SK-N-SH (cell line): ENCODE data around the gene ZFPL1. TPM values are rescaled to one million over a fixed set of nuclear protein-coding genes. Genes with fewer than 3 reads are reported as not detected.

Experiments used
- CTCF ChIA-PET: fragments of 300-600, 350-600 bp; formaldehyde crosslinking; extraction: SDS; loops from one replicate; lab custom pipeline; 2021; lab: Yijun Ruan, JAX
- POLR2A ChIA-PET: fragments of 350-600 bp; sonication (Branson Sonifier 250); formaldehyde crosslinking; extraction: SDS; loops from one replicate; lab custom pipeline; 2020; ENCODE audit warnings: antibody characterized with exemption, inconsistent platforms; lab: Yijun Ruan, JAX
- DNase-seq: peaks from one replicate; pipeline ENCODE4 v3.0.0; 2012
- H2AFZ ChIP-seq: fragments of 200-600 bp; sonication (generic); 2 replicates; pipeline ENCODE4 v1.8.1; 2016; ENCODE audit warnings: antibody characterized with exemption, mild to moderate bottlenecking, low read depth
- H3F3A ChIP-seq: fragments of 200-600 bp; sonication (generic); replicated peaks from 2 replicates; pipeline ENCODE3; 2016; ENCODE audit warnings: antibody characterized with exemption, mild to moderate bottlenecking; ENCODE audit not compliant: insufficient read depth
- H3K27ac ChIP-seq, 2 experiments: fragments of 200-500 bp in 1 of 2; fragments of 200-600 bp in 1 of 2; sonication (Bioruptor generic) in 1 of 2; sonication (generic), shearing (Covaris generic) in 1 of 2; 2 replicates each; pipeline versions ENCODE4 v1.5.1 to v1.6.1; 2014 to 2016; ENCODE audit warnings: low read depth in 2 of 2, inconsistent platforms in 1 of 2, low read length in 1 of 2, mild to moderate bottlenecking in 1 of 2, mixed read lengths in 1 of 2
- H3K27me3 ChIP-seq: fragments of 200-600 bp; sonication (generic), shearing (Covaris generic); 2 replicates; pipeline ENCODE4 v1.6.1; 2016; ENCODE audit warnings: mixed run types; ENCODE audit not compliant: insufficient read depth
- H3K36me3 ChIP-seq, 2 experiments: fragments of 200-500 bp in 1 of 2; fragments of 200-600 bp in 1 of 2; sonication (Bioruptor generic) in 1 of 2; sonication (generic) in 1 of 2; replicated peaks in 1 of 2; 2 replicates each; pipeline versions ENCODE3 to v1.5.1; 2014 to 2016; ENCODE audit warnings: low read length in 1 of 2, mild to moderate bottlenecking in 1 of 2; ENCODE audit not compliant: insufficient read depth in 2 of 2, control insufficient read depth in 1 of 2
- H3K4me1 ChIP-seq, 2 experiments: fragments of 200-500 bp in 1 of 2; fragments of 200-600 bp in 1 of 2; sonication (Bioruptor generic) in 1 of 2; sonication (generic), shearing (Covaris generic) in 1 of 2; 2 replicates each; pipeline versions ENCODE4 v1.5.1 to v1.6.1; 2014 to 2016; ENCODE audit warnings: low read depth in 1 of 2, low read length in 1 of 2, mixed run types in 1 of 2; ENCODE audit not compliant: insufficient read depth in 2 of 2, control insufficient read depth in 1 of 2
- H3K4me2 ChIP-seq: fragments of 200-600 bp; sonication (generic), shearing (Covaris generic); 2 replicates; pipeline ENCODE4 v1.6.1; 2017; ENCODE audit warnings: mixed run types
- H3K4me3 ChIP-seq, 2 experiments: fragments of 200-500 bp in 1 of 2; fragments of 200-600 bp in 1 of 2; sonication (Bioruptor generic) in 1 of 2; sonication (generic), shearing (Covaris generic) in 1 of 2; 2 replicates each; pipeline versions ENCODE4 v1.5.1 to v1.8.1; 2014 to 2016; ENCODE audit warnings: low read depth in 2 of 2, inconsistent platforms in 1 of 2, low read length in 1 of 2, mild to moderate bottlenecking in 1 of 2, mixed read lengths in 1 of 2, moderate library complexity in 1 of 2
- H3K79me2 ChIP-seq: fragments of 200-600 bp; sonication (generic); 2 replicates; pipeline ENCODE4 v1.8.1; 2017; ENCODE audit warnings: mild to moderate bottlenecking; ENCODE audit not compliant: insufficient read depth
- H3K9ac ChIP-seq: fragments of 200-600 bp; sonication (generic); 2 replicates; pipeline ENCODE4 v1.6.1; 2017; ENCODE audit warnings: mixed run types
- H3K9me2 ChIP-seq: fragments of 200-600 bp; sonication (generic); 2 replicates; pipeline ENCODE4 v1.6.1; 2017; ENCODE audit warnings: mixed run types
- H3K9me3 ChIP-seq: fragments of 200-600 bp; sonication (generic); 2 replicates; pipeline ENCODE4 v1.6.1; 2017; ENCODE audit warnings: mixed run types, mild to moderate bottlenecking, moderate library complexity
- H4K20me1 ChIP-seq: fragments of 200-600 bp; sonication (generic); 2 replicates; pipeline ENCODE4 v1.6.1; 2017; ENCODE audit warnings: mild to moderate bottlenecking, mixed run types; ENCODE audit not compliant: insufficient read depth
- CHD2 ChIP-seq: fragments of 150-350 bp; IDR thresholded peaks from 2 replicates; pipeline ENCODE4 v1.6.1; 2018; ENCODE audit warnings: low read length; ENCODE audit not compliant: partially characterized antibody
- EP300 ChIP-seq, 2 experiments: IDR thresholded peaks; 2 replicates each; pipeline versions ENCODE4 v1.4.0 to v1.6.1; 2012; ENCODE audit warnings: borderline replicate concordance in 1 of 2, low read depth in 1 of 2, low read length in 1 of 2
- FOXJ3 ChIP-seq: sonication (generic); formaldehyde crosslinking; IDR thresholded peaks from 2 replicates; pipeline ENCODE4 v1.5.1; 2020; ENCODE audit warnings: mild to moderate bottlenecking, missing genetic modification reagents
- FOXM1 ChIP-seq: IDR thresholded peaks from 2 replicates; pipeline ENCODE4 v1.4.0; 2012; ENCODE audit warnings: low read depth, mild to moderate bottlenecking
- GABPA ChIP-seq: IDR thresholded peaks from 2 replicates; pipeline ENCODE4 v1.4.0; 2012; ENCODE audit warnings: low read depth, mild to moderate bottlenecking
- MXI1 ChIP-seq: IDR thresholded peaks from 2 replicates; pipeline ENCODE4 v1.6.1; 2012; ENCODE audit warnings: mild to moderate bottlenecking, low read depth, low read length, improper control_type of control experiment
- NFIC ChIP-seq: IDR thresholded peaks from 2 replicates; pipeline ENCODE4 v1.4.0; 2012; ENCODE audit warnings: borderline replicate concordance
- NRF1 ChIP-seq: IDR thresholded peaks from 2 replicates; pipeline ENCODE4 v1.6.1; 2012; ENCODE audit warnings: low read depth, mild to moderate bottlenecking, low read length
- POLR2AphosphoS5 ChIP-seq: IDR thresholded peaks from 2 replicates; pipeline ENCODE4 v1.6.1; 2012; ENCODE audit warnings: low read depth, low read length
- RAD21 ChIP-seq: IDR thresholded peaks from 2 replicates; pipeline ENCODE4 v1.6.1; 2012; ENCODE audit warnings: mild to moderate bottlenecking, low read length
- RCOR1 ChIP-seq: fragments of 150-350 bp; IDR thresholded peaks from 2 replicates; pipeline ENCODE4 v1.6.1; 2017; ENCODE audit warnings: antibody characterized with exemption, low read length
- SMC3 ChIP-seq: IDR thresholded peaks from 2 replicates; pipeline ENCODE4 v1.6.1; 2012; ENCODE audit warnings: low read depth, low read length, improper control_type of control experiment
- TAF1 ChIP-seq: IDR thresholded peaks from 2 replicates; pipeline ENCODE4 v1.6.1; 2012; ENCODE audit warnings: low read depth, mild to moderate bottlenecking, low read length, moderate library complexity, borderline replicate concordance
- TCF12 ChIP-seq: IDR thresholded peaks from 2 replicates; pipeline ENCODE4 v1.4.0; 2012
- TEAD4 ChIP-seq: IDR thresholded peaks from 2 replicates; pipeline ENCODE4 v1.4.0; 2012; ENCODE audit warnings: mild to moderate bottlenecking, borderline replicate concordance; ENCODE audit not compliant: insufficient read depth
- WGBS: methylation state at CpG from one replicate; pipeline ENCODE4 v1.1.6; 2017; ENCODE audit warnings: low lambda C conversion rate; 5-methylcytosine and 5-hydroxymethylcytosine counted together
- polyA plus RNA-seq, 3 experiments: library from polyadenylated mRNA; depleted of rRNA; stranded (reverse); fragments of >200 nt; gene quantifications; 2 replicates each; pipeline ENCODE4 v1.2.3, GENCODE V29; 2012
- TF ChIP-seq, protein P1 (sequence below): IDR thresholded peaks from 2 replicates; pipeline ENCODE4 v1.4.0; 2012; ENCODE audit warnings: low read depth, borderline replicate concordance
- TF ChIP-seq, protein P2 (sequence below): fragments of 150-350 bp; IDR thresholded peaks from 2 replicates; pipeline ENCODE4 v1.6.1; 2017; ENCODE audit warnings: antibody characterized with exemption, low read length, low read depth, borderline replicate concordance
- TF ChIP-seq, protein P3 (sequence below): IDR thresholded peaks from 2 replicates; pipeline ENCODE4 v1.4.0; 2012; ENCODE audit warnings: low read depth
- TF ChIP-seq, protein P4 (sequence below): fragments of 200-600 bp; sonication (generic); IDR thresholded peaks from 2 replicates; pipeline ENCODE4 v1.6.1; 2017; ENCODE audit warnings: antibody characterized with exemption, mild to moderate bottlenecking, moderate library complexity

The ZFPL1 gene
- polyA plus RNA-seq, 1 of the 3 experiments (the other 2 are of a cell fraction): 75.9 TPM

DNA sequence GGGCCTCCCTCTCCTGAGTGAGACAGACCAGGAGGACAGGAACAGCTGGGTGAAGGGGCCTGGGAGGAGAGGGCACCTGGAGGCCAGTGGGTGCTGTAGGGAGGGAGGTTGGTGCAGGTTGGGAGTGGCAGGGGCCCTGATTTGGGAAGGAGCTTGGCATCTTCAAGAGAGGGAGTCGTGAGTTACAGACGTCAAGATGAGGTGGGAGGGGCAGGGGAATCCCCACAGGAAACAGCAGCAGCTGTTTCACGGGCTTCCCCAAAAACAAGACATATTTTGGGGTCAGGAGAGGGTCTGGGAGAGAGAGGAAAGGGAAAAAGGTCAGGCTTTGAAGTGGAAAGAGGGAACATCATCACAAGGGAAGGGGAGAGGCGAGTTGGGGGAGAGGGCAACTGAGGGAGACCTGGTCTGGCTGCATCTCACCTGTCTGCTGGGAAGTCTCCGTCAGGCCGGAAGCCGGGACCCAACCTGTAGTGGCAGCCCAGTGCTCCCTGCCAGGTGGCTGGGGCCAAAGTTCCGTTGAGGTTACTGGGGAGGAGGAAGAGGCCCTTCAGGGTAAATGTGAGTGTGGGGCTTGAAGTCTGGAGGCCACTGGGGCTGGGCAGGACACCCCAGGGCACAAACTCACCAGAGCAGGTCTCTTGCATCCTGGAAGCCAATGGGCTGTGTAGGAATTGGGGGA lies 30.1 kb upstream of the ZFPL1 start:
- CTCF ChIA-PET: interaction anchor here (1.0 to 1.2 kb wide), 2 partner anchors 40 to 65 kb away, joined by 3 to 4 read pairs; partner anchors contain the start of gene ARL2
- Histone ChIP-seq H3K27me3 (no peaks in the 10 kb centered on the region), H2AFZ (no peak overlapping the region), H3K9ac (no peak overlapping the region), H3K4me3 (no peak overlapping the region), H3K4me1 (no peaks in the 10 kb centered on the region), H3K9me2 (no peaks in the 10 kb centered on the region), H4K20me1 (no peaks in the 10 kb centered on the region), H3K27ac (no peak overlapping the region), H3K9me3 (no peaks in the 10 kb centered on the region), H3K4me2 (no peak overlapping the region), H3K36me3 (no peaks in the 10 kb centered on the region), H3K79me2 (no peaks in the 10 kb centered on the region), H3F3A (peaks cover 3% of the 10 kb centered on the region)
- POLR2A ChIA-PET: no interaction called here
- TF ChIP-seq FOXM1: no peak
- no peak for TF ChIP-seq TCF12
- no peak for TF ChIP-seq FOXJ3 (CRISPR knock-in tag)
- no peak for TF ChIP-seq NFIC
- no peak for TF ChIP-seq TAF1
- no peak for TF ChIP-seq RCOR1
- TF ChIP-seq, protein P1, sequence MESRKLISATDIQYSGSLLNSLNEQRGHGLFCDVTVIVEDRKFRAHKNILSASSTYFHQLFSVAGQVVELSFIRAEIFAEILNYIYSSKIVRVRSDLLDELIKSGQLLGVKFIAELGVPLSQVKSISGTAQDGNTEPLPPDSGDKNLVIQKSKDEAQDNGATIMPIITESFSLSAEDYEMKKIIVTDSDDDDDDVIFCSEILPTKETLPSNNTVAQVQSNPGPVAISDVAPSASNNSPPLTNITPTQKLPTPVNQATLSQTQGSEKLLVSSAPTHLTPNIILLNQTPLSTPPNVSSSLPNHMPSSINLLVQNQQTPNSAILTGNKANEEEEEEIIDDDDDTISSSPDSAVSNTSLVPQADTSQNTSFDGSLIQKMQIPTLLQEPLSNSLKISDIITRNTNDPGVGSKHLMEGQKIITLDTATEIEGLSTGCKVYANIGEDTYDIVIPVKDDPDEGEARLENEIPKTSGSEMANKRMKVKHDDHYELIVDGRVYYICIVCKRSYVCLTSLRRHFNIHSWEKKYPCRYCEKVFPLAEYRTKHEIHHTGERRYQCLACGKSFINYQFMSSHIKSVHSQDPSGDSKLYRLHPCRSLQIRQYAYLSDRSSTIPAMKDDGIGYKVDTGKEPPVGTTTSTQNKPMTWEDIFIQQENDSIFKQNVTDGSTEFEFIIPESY: no peak
- TF ChIP-seq CHD2: no peak
- TF ChIP-seq, protein P2, sequence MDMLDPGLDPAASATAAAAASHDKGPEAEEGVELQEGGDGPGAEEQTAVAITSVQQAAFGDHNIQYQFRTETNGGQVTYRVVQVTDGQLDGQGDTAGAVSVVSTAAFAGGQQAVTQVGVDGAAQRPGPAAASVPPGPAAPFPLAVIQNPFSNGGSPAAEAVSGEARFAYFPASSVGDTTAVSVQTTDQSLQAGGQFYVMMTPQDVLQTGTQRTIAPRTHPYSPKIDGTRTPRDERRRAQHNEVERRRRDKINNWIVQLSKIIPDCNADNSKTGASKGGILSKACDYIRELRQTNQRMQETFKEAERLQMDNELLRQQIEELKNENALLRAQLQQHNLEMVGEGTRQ: no peak
- no peak for TF ChIP-seq EP300 (IDR thresholded peaks at IDR 0.05; ENCODE audit: borderline replicate concordance in 1 of 2, low read depth in 1 of 2, low read length in 1 of 2)
- no peak for TF ChIP-seq NRF1
- no peak for TF ChIP-seq MXI1
- TF ChIP-seq TEAD4: no peak
- WGBS: 65% methylated on average over 8 of the region's 8 CpGs
- DNase-seq: no peak

DNA sequence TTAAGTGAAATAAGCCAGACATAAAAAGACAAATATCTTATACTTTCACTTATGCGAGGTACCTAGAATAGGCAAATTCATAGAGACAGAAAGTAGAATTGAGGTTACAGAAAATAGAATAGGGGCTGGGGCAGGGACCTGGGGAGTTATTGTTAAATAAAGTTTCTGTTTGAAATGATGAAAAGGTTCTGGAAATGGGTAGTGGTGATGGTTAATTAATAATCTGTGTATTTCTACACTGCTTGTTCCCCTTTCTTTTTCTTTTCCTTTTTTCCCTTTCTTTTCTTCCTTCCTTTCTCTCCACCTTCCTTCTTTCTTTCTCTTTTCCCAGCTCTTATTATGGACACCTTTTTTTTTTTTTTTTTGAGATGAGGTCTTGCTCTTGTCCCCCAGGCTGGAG lies 28.5 kb upstream of the ZFPL1 start:
- DNase-seq: no peak
- ChIA-PET POLR2A (interaction anchor here (0.7 kb wide), 1 partner anchor 333 kb away, joined by 4 read pairs; no protein-coding TSS in a partner anchor), CTCF (interaction anchor here (1.2 kb wide), 1 partner anchor 56 kb away, joined by 3 read pairs; the partner anchor contains the start of gene TM7SF2)
- H3K9me2 ChIP-seq: no peaks in the 10 kb centered on the region
- 17% methylated on average over 1 of the region's 1 CpG for WGBS
- H3K9ac ChIP-seq: no peak overlapping the region
- no peaks in the 10 kb centered on the region for H3K36me3 ChIP-seq
- no peaks in the 10 kb centered on the region for H3K27me3 ChIP-seq
- H3K4me1 ChIP-seq: no peaks in the 10 kb centered on the region
- no peak overlapping the region for H3K27ac ChIP-seq
- H2AFZ ChIP-seq: no peak overlapping the region
- H3K4me3 ChIP-seq: no peak overlapping the region
- H3F3A ChIP-seq: peaks cover 3% of the 10 kb centered on the region
- no peaks in the 10 kb centered on the region for H4K20me1 ChIP-seq
- no peaks in the 10 kb centered on the region for H3K79me2 ChIP-seq
- H3K9me3 ChIP-seq: no peaks in the 10 kb centered on the region
- H3K4me2 ChIP-seq: no peak overlapping the region
- TF ChIP-seq RAD21 (no peak), TCF12 (no peak), MXI1 (no peak), POLR2AphosphoS5 (no peak), TEAD4 (no peak), GABPA (no peak), SMC3 (no peak), FOXM1 (no peak)
- TF ChIP-seq, protein P1: no peak
- TF ChIP-seq, protein P3, sequence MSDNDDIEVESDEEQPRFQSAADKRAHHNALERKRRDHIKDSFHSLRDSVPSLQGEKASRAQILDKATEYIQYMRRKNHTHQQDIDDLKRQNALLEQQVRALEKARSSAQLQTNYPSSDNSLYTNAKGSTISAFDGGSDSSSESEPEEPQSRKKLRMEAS: no peak
- TF ChIP-seq, protein P4, sequence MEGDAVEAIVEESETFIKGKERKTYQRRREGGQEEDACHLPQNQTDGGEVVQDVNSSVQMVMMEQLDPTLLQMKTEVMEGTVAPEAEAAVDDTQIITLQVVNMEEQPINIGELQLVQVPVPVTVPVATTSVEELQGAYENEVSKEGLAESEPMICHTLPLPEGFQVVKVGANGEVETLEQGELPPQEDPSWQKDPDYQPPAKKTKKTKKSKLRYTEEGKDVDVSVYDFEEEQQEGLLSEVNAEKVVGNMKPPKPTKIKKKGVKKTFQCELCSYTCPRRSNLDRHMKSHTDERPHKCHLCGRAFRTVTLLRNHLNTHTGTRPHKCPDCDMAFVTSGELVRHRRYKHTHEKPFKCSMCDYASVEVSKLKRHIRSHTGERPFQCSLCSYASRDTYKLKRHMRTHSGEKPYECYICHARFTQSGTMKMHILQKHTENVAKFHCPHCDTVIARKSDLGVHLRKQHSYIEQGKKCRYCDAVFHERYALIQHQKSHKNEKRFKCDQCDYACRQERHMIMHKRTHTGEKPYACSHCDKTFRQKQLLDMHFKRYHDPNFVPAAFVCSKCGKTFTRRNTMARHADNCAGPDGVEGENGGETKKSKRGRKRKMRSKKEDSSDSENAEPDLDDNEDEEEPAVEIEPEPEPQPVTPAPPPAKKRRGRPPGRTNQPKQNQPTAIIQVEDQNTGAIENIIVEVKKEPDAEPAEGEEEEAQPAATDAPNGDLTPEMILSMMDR: no peak
